UCSD-AML1 (cell line): ENCODE measurements around the gene KIAA1755.

Experiments used
- DNase-seq: peaks from one replicate; lab custom pipeline; 2025; ENCODE audit not compliant: unreplicated experiment; lab: John Stamatoyannopoulos, UW

Gene KIAA1755

DNA sequence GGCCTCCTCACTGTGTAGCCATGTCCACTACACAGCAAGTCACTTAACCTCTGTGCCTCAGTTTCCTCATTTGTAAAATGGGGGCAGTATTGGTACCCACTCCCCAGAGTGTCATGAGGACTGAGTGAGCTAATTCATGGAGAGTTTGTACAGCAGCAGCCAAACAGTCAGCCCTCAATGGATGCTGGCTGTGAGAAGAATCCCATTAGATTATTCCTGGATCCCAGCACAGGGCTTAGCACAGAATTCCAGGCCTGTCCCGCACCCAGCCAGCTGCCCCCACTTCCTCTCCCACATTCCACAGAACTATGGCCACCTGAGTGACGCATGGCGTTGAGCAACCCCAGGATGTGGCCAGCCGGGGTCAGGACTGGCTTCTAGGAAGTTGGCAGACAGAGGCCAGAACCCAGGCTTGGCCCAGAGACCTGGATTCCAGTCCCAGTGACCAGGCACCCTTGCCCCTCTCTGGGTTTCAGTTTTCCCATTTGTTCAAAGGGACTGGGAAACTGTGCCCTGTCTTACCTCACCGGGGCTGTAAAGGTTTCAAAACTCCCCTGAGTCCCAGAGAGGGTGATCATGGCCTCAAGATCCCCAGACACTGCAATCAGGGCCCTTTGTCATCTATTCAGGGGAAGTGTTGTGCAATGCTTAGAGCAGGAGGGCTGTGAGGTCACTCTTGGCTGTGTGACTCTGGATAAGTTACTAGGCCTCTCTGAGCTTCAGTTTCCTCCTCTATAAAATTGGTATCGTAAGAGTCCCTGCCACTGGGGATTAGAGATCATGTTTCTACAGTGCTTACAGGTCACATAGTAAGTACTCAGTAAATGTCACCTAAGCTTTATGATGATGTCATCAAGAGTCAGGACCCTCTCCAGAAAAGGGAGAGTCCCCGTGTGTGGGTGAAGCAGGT lies 92.4 kb downstream of the KIAA1755 start:
- no peak for DNase-seq

DNA sequence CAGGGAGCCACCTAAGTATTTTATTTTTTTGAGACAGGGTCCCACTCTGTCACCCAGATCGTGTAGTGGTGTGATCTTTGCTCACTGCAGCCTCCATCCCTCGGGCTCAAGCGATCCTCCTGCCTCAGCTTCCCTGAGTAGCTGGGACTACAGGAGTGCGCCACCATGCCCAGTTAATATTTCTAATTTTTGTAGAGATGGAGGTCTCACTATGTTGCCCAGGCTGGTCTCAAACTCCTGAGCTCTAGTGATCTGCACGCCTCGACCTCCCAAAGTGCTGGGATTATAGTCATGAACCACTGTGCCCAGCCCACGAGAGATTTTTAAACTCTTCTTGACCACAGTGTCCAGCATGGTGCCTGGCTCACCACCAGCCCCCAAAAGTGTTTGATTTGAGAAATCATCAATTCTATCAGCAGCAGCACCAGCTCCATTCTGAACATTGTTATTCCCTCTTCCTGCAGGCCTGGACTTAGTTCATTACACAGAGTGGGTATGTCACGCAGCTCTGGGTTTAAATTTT lies 93.1 kb downstream of the KIAA1755 start:
- DNase-seq, result no peak

DNA sequence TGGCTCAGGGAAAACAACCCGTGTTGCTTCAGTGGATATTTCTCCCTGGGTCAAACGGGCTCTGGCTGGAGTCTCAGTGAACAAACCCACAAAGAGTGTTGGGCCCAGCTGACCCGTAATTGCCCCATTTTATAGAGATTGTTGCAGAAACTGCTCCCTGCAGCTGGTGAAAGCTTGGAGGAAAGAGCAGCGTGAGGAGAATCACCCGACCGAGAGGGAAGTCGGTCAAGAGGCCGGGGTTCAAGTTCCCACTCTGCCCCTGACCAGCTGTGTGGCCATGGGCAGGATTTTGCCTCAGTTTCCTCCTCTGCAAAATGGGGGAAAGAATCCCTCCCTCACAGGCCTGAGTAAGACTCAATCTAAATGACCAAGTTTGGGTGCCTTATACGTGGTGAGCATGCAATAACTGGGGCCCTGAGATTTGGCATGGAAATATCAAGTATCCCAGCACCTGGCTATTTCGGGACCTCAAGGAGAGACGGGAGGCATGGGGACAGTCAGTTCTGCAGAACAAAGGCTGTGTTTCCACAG lies 93.8 kb downstream of the KIAA1755 start:
- DNase-seq, result no peak

DNA sequence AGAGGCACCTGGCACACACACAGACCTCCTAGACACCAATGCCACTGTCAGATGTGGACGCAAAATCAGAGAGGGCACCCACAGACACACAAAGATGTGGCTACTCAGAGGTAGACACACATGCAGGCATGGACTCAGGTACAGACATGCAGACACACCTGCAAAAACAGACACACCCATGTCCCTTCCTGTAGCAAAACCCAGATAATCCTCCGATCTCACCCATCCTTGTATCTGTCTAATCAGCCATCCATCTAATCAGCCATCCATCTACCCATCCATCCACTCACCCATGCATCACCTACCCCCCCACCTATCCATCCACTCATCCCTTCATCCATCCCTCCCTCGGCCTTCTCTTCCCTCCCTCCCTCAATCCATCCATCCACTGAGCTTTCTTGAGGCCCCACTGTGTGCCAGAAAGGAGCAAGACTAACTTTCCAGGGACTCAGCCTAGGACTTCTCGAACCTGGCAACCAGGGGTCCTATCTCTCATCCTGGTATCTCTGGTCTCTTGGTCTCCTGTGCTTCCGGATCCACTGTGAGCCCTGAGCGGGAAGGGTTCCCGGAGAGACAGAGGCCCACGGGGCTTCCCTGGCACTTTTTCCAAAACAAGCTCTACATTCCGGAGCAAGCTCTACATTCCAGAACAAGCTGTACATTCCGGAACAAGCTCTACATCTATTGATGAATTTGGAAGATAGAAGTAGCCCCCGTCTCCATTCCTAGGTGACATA lies 94.4 kb downstream of the KIAA1755 start:
- DNase-seq, result no peak

DNA sequence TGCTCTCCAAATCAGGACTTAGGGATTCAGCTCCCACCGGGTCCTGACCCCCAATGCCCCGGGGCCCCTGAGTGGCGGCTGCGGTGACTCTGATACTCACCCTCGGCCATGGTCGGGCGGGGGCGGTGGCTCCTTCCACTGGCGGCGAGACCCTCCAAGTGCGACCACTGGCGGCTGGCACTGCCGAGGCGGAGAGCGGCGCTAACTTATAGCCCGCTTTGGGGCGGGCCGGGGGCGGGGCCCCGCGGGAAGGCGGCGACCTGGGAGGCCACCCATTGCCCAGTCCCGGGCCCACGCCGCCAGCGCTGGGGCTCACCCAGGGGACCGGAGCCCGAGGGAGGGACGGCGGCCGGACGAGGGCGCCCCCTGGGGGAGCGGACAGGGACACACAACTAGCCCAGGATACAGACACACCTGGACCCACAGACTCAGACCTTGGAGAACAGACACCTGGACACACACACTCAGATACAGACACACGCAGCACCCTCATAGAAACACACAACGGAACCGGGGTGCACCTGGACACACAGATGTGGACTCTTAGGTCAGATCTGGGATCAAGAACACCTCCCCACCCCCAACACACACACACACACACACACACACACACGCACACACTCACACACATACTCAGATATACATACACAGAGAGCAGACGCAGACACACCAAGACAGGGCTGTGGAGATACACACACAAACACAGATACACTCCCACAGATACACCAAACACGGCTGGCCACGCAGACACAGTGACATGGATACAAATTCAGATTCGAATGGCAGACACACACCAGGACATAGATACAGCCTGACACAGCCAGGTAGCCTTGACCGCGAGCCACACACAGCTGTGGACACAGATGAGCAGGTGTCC lies 95.2 kb downstream of the KIAA1755 start, which contains the start of gene TGM2:
TGM2 (minus strand) TSS at position 182 of the 877 bp plus-strand sequence; CDS start at position 110, 72 bp downstream.
- DNase-seq, result peak; percentile 69

DNA sequence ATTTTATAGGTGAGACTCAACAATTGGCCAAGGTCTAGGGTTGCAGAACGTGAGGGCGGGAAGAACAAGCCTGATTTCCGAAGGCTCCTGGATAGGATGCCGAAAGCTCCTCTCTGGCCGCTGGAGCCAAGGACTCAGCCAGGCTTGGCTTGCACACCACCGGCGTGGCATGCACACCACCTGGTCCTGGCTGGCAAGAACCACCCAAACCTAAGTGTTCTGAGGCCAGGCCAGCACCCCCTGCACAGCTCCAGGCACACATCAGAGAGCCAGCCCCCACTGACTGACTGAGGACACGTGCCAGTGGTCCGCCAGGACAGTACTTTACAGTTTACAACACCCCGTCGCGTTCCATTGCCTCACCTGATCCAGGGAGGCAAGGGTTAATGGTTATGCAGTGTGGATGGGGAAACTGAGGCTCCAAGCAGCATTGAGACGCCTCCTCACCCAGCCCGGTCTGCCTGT lies 95.9 kb downstream of the KIAA1755 start:
- DNase-seq, result no peak

DNA sequence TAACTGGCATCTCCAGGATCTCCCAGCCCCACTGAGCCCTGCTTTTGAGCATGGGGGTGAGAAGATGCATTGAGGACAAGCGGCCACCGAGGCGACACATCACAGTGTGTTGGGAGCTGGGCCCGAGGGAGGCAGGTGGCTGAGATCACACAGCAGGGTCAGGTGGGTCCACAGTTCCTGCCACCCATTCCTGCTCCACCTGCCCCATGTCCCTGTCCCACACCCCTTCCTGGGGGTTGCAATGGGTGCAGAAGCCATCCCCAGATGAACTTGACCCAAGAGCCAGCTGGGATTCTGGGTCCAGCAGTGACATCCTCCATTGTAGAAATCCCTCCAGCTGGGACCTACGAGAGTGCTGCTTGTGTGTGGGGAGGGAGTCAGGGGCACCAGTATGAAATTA lies 96.5 kb downstream of the KIAA1755 start:
- DNase-seq, result no peak

DNA sequence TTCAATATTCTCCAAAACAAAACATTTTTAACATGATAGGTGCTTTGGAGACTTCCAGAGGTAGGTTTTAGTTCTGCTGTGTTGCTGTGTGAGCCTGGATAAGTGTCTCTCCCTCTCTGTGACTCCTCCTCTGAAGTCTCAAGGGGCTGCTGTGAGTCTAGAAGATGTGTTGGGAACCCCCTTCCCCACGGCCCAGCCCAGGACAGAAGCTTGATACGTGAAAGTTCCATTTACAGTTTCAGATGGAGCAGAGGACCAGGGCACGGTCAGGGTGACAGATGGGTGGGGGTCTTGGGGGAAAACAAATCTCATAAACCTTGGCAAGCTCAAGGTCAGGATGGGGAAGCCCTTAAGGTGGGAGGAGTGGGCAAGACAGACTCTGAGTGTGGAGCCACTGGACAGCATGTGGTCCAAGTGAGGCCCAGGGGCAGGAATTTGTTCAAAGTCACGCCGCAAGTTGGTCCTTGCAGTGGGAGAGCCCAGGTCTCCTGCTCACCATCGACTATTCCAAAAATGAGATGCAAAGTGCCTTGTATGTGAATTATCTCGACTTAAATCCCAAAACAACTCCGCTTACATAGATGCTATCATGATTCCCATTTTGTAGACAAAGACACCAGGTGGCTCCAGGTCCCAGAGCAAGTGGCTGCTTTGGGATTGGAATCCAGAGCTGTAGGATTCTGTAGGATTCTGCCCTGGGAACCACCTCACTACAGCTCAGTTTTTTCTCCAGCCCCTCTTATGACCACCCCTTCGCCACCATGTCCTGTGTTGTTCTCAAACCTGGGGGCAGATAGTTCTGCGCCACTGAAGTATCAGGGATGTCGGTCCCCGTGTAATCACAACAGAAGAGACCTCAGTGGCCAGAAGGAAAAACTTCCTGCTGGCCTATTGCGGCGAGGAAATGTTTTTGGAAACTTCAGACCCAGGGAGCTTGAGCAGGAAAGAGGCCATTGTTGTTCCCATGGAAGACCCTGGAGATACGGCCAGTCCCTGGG lies 97.4 kb downstream of the KIAA1755 start:
- no peak for DNase-seq

DNA sequence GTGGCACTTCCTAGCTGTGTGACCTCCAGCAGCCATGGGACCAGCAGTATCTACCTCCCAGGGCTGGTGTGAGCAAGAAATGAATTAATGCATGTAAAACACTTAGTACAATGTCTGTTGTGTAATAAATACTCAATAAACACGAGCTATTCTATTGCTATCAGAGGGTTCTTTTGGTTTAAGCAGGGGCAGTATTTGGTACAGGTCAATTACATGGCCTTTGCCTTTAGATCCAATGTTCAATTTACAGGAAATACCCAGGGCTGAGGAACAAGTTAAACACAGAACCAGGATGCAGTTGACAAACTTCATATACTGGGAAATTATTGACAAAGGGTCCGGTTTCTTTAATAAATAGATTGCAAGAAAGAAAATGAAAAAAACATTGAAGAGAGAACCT lies 98.4 kb downstream of the KIAA1755 start:
- no peak for DNase-seq

DNA sequence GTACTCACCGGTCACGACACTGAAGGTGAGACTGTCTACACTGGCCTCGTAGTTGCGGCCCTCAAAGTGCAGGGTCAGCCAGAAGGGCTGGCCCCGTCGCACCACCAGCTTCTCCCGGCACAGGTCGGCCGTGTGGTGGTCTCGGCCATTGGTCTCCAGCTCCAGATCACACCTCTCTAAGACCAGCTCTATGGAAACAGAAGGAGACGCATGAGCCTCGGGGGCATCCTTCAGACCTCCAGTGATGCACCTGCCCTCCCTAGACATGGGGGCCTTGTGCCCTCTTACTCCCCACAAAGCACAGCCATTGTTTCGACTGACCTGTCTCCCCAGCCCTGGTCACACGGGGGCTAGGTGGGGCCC lies 99.1 kb downstream of the KIAA1755 start:
- no peak for DNase-seq
